Measurements from ENCODE around the gene HNF1B.

The HNF1B gene

GRCh38 chr17:37695726-37696125 lies 49.1 kb downstream of the HNF1B start:
- Histone ChIP-seq H3K36me3 (replicated peaks; ENCODE audit: insufficient read depth, low read length) (no peaks in the 10 kb centered on the region), H3K27ac (ENCODE audit: low read length) (no peak overlapping the region), H3K9me3 (replicated peaks; ENCODE audit: insufficient read depth, low read length) (no peaks in the 10 kb centered on the region), H3K9ac (ENCODE audit: low read length) (no peak overlapping the region), H3K9me2 (replicated peaks; ENCODE audit: insufficient read depth, low read length) (no peaks in the 10 kb centered on the region), H3K4me2 (ENCODE audit: low read depth, low read length) (no peak overlapping the region), H3K4me1 (ENCODE audit: low read length) (no peaks in the 10 kb centered on the region), H3F3A (ENCODE audit: insufficient read depth, low read length) (no peaks in the 10 kb centered on the region), H3K4me3 (ENCODE audit: low read length) (no peak overlapping the region), H2AFZ (ENCODE audit: low read length) (no peak overlapping the region), H3K79me2 (ENCODE audit: low read length) (no peaks in the 10 kb centered on the region), H4K20me1 (ENCODE audit: insufficient read depth, low read length) (no peaks in the 10 kb centered on the region), H3K27me3 (replicated peaks; ENCODE audit: insufficient read depth, low read length) (no peaks in the 10 kb centered on the region)
- no peak for TF ChIP-seq EZH2 (optimal IDR thresholded peaks at IDR 0.05; ENCODE audit: low read depth, low read length)
- TF ChIP-seq EZH2phosphoT487 (IDR thresholded peaks at IDR 0.05; ENCODE audit: low read length), result no peak
- TF ChIP-seq, protein P1, sequence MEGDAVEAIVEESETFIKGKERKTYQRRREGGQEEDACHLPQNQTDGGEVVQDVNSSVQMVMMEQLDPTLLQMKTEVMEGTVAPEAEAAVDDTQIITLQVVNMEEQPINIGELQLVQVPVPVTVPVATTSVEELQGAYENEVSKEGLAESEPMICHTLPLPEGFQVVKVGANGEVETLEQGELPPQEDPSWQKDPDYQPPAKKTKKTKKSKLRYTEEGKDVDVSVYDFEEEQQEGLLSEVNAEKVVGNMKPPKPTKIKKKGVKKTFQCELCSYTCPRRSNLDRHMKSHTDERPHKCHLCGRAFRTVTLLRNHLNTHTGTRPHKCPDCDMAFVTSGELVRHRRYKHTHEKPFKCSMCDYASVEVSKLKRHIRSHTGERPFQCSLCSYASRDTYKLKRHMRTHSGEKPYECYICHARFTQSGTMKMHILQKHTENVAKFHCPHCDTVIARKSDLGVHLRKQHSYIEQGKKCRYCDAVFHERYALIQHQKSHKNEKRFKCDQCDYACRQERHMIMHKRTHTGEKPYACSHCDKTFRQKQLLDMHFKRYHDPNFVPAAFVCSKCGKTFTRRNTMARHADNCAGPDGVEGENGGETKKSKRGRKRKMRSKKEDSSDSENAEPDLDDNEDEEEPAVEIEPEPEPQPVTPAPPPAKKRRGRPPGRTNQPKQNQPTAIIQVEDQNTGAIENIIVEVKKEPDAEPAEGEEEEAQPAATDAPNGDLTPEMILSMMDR (IDR thresholded peaks at IDR 0.05; ENCODE audit: low read length), result no peak
- no peak for DNase-seq

DNA sequence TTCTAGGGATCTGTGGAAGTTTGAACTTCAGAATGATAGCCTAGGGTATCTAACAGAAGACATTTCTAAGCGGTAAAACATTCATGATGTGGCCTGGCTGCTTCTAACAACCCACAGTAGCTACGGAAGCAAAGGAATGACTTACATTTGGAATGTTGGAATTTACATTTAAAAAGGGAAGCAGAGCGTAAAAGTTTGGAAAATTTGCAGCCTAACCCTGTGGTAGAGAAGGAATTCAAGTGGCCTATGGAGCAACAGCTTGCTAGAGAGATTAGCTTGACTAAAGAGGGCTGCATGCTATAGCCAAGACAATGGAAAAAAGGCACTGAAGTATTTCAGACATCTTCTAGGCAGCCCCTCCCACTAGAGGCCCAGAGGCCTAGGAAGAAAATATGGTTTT lies 50.1 kb downstream of the HNF1B start:
- Histone ChIP-seq H3K9me3 (replicated peaks; ENCODE audit: insufficient read depth, low read length) (no peaks in the 10 kb centered on the region), H3K27me3 (replicated peaks; ENCODE audit: insufficient read depth, low read length) (no peaks in the 10 kb centered on the region), H3K9me2 (replicated peaks; ENCODE audit: insufficient read depth, low read length) (no peaks in the 10 kb centered on the region), H3K79me2 (ENCODE audit: low read length) (no peaks in the 10 kb centered on the region), H4K20me1 (ENCODE audit: insufficient read depth, low read length) (no peaks in the 10 kb centered on the region), H3K9ac (ENCODE audit: low read length) (no peak overlapping the region), H3K36me3 (replicated peaks; ENCODE audit: insufficient read depth, low read length) (no peaks in the 10 kb centered on the region), H2AFZ (ENCODE audit: low read length) (no peak overlapping the region), H3F3A (ENCODE audit: insufficient read depth, low read length) (no peaks in the 10 kb centered on the region), H3K27ac (ENCODE audit: low read length) (no peak overlapping the region), H3K4me2 (ENCODE audit: low read depth, low read length) (no peak overlapping the region), H3K4me1 (ENCODE audit: low read length) (no peaks in the 10 kb centered on the region), H3K4me3 (ENCODE audit: low read length) (no peak overlapping the region)
- TF ChIP-seq EZH2phosphoT487 (IDR thresholded peaks at IDR 0.05; ENCODE audit: low read length) (no peak), EZH2 (optimal IDR thresholded peaks at IDR 0.05; ENCODE audit: low read depth, low read length) (no peak)
- TF ChIP-seq, protein P1 (IDR thresholded peaks at IDR 0.05; ENCODE audit: low read length), result no peak
- DNase-seq, result no peak

GRCh38 chr17:37693328-37693727 lies 51.5 kb downstream of the HNF1B start:
- Histone ChIP-seq H3K9me3 (replicated peaks; ENCODE audit: insufficient read depth, low read length) (no peaks in the 10 kb centered on the region), H4K20me1 (ENCODE audit: insufficient read depth, low read length) (no peaks in the 10 kb centered on the region), H3K9ac (ENCODE audit: low read length) (no peak overlapping the region), H3K27me3 (replicated peaks; ENCODE audit: insufficient read depth, low read length) (no peaks in the 10 kb centered on the region), H2AFZ (ENCODE audit: low read length) (no peak overlapping the region), H3K9me2 (replicated peaks; ENCODE audit: insufficient read depth, low read length) (no peaks in the 10 kb centered on the region), H3K4me3 (ENCODE audit: low read length) (no peak overlapping the region), H3K27ac (ENCODE audit: low read length) (no peak overlapping the region), H3F3A (ENCODE audit: insufficient read depth, low read length) (no peaks in the 10 kb centered on the region), H3K4me1 (ENCODE audit: low read length) (no peaks in the 10 kb centered on the region), H3K36me3 (replicated peaks; ENCODE audit: insufficient read depth, low read length) (no peaks in the 10 kb centered on the region), H3K79me2 (ENCODE audit: low read length) (no peaks in the 10 kb centered on the region), H3K4me2 (ENCODE audit: low read depth, low read length) (no peak overlapping the region)
- DNase-seq, result no peak
- TF ChIP-seq EZH2 (optimal IDR thresholded peaks at IDR 0.05; ENCODE audit: low read depth, low read length) (no peak), EZH2phosphoT487 (IDR thresholded peaks at IDR 0.05; ENCODE audit: low read length) (no peak)
- TF ChIP-seq, protein P1 (IDR thresholded peaks at IDR 0.05; ENCODE audit: low read length), result no peak
